ENCODE measurements around the gene OR4C45.
"Not testable (repeated sequence)": the region's sequence is repeated elsewhere in the genome, so short reads cannot be mapped to it uniquely, and the experiment has no call there.

Gene OR4C45

DNA sequence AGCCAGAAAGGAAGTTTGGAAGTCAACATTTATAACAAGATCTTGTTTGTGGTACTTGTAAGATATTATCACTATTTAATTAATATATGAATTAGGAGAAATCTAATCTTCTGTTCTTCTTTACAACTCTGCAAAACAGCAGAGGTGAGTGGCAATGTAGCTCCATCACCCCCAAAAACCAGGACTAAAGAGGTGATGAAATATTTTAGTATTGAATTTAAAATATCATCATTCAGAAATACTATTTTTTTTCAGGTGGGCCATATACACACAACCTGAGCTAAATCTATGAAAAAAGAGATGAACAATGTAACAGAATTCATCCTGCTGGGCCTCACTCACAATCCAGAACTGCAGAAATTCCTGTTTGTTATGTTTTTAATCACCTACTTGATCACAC is at the start of gene OR4C45:
TSS of gene OR4C45 (plus strand) at position 301 of the 400 bp plus-strand sequence.
- Histone ChIP-seq H3K27ac (ENCODE audit: low read depth, low read length) (no peak within 1 kb of the TSS), H3K4me1 (ENCODE audit: control insufficient read depth in 5 of 5, insufficient read depth in 5 of 5, low read length in 5 of 5) (no peaks in the 10 kb centered on the region), H3K4me3 (ENCODE audit: low read depth in 1 of 5, low read length in 5 of 5) (no peak within 1 kb of the TSS), H3K9ac (ENCODE audit: low read length in 5 of 5) (no peak within 1 kb of the TSS), H3K36me3 (ENCODE audit: control insufficient read depth in 5 of 5, insufficient read depth in 5 of 5, low read length in 5 of 5) (no peaks in the 10 kb centered on the region), H3K27me3 (ENCODE audit: control insufficient read depth in 5 of 5, insufficient read depth in 4 of 5, low read length in 5 of 5) (no peaks in the 10 kb centered on the region), H3K9me3 (ENCODE audit: control insufficient read depth in 5 of 5, low read length in 5 of 5) (peaks cover 0 to 2% (median 0%) of the 10 kb centered on the region in 5 donors)

DNA sequence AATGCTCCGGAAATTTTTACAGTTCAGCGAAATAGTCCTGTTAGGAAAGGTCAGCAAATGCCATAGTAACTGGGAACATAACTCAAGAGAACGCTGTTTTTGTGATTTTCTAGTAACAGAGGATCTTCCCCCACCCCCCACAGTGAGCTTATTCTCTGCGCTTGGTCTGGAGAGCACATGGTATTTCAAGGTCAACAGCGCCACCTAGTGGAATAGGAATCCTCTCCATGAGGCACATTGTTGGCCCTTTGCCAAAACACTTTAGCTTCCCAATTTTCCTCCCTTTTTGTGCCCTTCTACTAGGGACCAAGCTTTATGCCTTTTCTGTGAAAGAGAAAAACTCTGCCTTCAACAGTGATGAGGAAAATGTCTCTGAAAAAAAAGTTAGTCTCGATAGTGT is 37.1 kb upstream of the OR4C45 start:
- H3K9me3 ChIP-seq (ENCODE audit: control insufficient read depth in 5 of 5, low read length in 5 of 5): peaks cover 0 to 15% (median 11%) of the 10 kb centered on the region in 5 donors
- H3K9ac ChIP-seq (ENCODE audit: low read length in 5 of 5): no peak overlapping the region
- H3K36me3 ChIP-seq (ENCODE audit: control insufficient read depth in 5 of 5, insufficient read depth in 5 of 5, low read length in 5 of 5): no peaks in the 10 kb centered on the region
- no peak overlapping the region for H3K27ac ChIP-seq (ENCODE audit: low read depth, low read length)
- no peak overlapping the region for H3K4me3 ChIP-seq (ENCODE audit: low read depth in 1 of 5, low read length in 5 of 5)
- H3K27me3 ChIP-seq (ENCODE audit: control insufficient read depth in 5 of 5, insufficient read depth in 4 of 5, low read length in 5 of 5): no peaks in the 10 kb centered on the region
- H3K4me1 ChIP-seq (ENCODE audit: control insufficient read depth in 5 of 5, insufficient read depth in 5 of 5, low read length in 5 of 5): no peaks in the 10 kb centered on the region

DNA sequence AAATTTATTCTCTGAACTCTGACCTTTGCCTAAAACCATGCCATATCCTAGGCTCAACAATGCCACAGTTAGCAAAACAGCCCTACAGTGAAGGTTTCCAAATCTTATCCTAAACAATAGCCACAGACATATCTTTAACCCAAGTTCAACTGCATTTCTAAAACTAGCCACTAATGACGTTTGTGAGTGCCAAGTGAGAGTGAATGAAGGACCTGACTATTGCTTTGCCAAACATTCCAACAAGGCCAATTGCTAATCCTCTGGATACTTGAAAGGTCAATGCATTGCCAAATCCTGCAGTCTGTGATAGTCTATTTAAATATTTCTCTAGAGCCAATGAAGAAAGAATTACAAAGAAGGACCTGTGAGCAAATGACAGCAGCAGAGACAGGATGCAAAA is 2.5 kb upstream of the OR4C45 start:
- Histone ChIP-seq H3K9ac (ENCODE audit: low read length in 5 of 5) (no peak overlapping the region), H3K27ac (ENCODE audit: low read depth, low read length) (no peak overlapping the region), H3K36me3 (ENCODE audit: control insufficient read depth in 5 of 5, insufficient read depth in 5 of 5, low read length in 5 of 5) (no peaks in the 10 kb centered on the region), H3K27me3 (ENCODE audit: control insufficient read depth in 5 of 5, insufficient read depth in 4 of 5, low read length in 5 of 5) (no peaks in the 10 kb centered on the region), H3K9me3 (ENCODE audit: control insufficient read depth in 5 of 5, low read length in 5 of 5) (peaks cover 0 to 7% (median 3%) of the 10 kb centered on the region in 5 donors), H3K4me1 (ENCODE audit: control insufficient read depth in 5 of 5, insufficient read depth in 5 of 5, low read length in 5 of 5) (no peaks in the 10 kb centered on the region), H3K4me3 (ENCODE audit: low read depth in 1 of 5, low read length in 5 of 5) (no peak overlapping the region)

DNA sequence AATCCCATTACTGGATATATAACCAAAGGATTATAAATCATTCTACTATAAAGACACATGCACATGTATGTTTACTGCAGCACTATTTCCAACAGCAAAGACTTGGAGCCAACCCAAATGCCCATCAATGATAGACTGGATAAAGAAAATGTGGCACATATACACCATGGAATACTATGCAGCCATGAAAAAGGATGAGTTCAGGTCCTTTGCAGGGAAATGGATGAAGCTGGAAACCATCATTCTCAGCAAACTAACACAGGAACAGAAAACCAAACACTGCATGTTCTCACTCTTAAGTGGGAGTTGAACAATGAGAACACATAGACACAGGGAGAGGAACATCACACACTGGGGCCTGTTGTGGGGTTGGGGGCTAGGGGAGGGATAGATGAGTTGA is 3.6 kb downstream of the OR4C45 start:
- not testable (repeated sequence) for H3K4me3 ChIP-seq (ENCODE audit: low read depth in 1 of 5, low read length in 5 of 5); H3K9me3 ChIP-seq (ENCODE audit: control insufficient read depth in 5 of 5, low read length in 5 of 5); H3K36me3 ChIP-seq (ENCODE audit: control insufficient read depth in 5 of 5, insufficient read depth in 5 of 5, low read length in 5 of 5); H3K4me1 ChIP-seq (ENCODE audit: control insufficient read depth in 5 of 5, insufficient read depth in 5 of 5, low read length in 5 of 5); H3K27me3 ChIP-seq (ENCODE audit: control insufficient read depth in 5 of 5, insufficient read depth in 4 of 5, low read length in 5 of 5); H3K27ac ChIP-seq (ENCODE audit: low read depth, low read length); H3K9ac ChIP-seq (ENCODE audit: low read length in 5 of 5)

DNA sequence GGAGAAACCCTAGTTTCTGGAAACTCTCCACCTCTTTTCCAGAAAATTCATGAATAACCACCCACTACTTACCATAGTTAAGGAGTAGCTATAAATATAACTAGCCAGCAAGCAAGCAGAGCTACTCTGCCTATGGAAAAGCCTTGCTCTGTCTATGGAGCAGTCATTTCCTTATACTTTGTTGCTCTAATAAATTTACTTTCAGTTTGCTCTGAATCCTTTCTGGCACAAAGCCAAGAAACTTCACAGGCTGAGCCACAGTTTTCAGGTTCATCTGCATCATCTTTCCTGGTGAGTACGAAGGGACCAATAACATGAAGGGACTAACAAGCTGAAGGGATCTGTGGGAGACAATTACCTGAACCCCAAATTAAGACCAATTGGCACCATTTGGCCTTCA is 4.6 kb downstream of the OR4C45 start:
- H3K4me3 ChIP-seq (ENCODE audit: low read depth in 1 of 5, low read length in 5 of 5): no peak overlapping the region
- H3K27ac ChIP-seq (ENCODE audit: low read depth, low read length): no peak overlapping the region
- H3K9me3 ChIP-seq (ENCODE audit: control insufficient read depth in 5 of 5, low read length in 5 of 5): peaks cover 0 to 5% (median 2%) of the 10 kb centered on the region in 5 donors
- no peaks in the 10 kb centered on the region for H3K36me3 ChIP-seq (ENCODE audit: control insufficient read depth in 5 of 5, insufficient read depth in 5 of 5, low read length in 5 of 5)
- H3K9ac ChIP-seq (ENCODE audit: low read length in 5 of 5): no peak overlapping the region
- no peaks in the 10 kb centered on the region for H3K27me3 ChIP-seq (ENCODE audit: control insufficient read depth in 5 of 5, insufficient read depth in 4 of 5, low read length in 5 of 5)
- H3K4me1 ChIP-seq (ENCODE audit: control insufficient read depth in 5 of 5, insufficient read depth in 5 of 5, low read length in 5 of 5): no peaks in the 10 kb centered on the region

DNA sequence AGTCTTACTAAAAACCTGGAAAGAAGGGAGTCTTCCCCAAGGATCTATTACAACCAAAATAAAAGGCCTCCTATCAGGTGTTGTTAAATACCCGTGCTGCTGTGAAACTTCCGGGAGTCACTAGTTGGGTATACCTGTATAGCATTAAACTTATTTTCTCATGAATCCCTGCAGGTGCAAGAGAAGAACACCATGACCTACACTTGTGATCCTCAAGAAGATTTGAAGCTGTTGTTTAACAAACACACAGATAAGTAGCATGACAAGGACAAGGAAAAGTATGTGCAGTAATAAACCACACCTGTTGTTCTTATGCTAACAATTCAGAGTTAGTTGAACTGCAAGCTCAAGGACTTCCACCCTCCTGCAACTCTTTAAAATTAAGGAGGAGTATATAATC is 12.0 kb downstream of the OR4C45 start:
- Histone ChIP-seq H3K9ac (ENCODE audit: low read length in 5 of 5) (no peak overlapping the region), H3K27ac (ENCODE audit: low read depth, low read length) (no peak overlapping the region), H3K27me3 (ENCODE audit: control insufficient read depth in 5 of 5, insufficient read depth in 4 of 5, low read length in 5 of 5) (no peaks in the 10 kb centered on the region), H3K4me3 (ENCODE audit: low read depth in 1 of 5, low read length in 5 of 5) (no peak overlapping the region), H3K36me3 (ENCODE audit: control insufficient read depth in 5 of 5, insufficient read depth in 5 of 5, low read length in 5 of 5) (no peaks in the 10 kb centered on the region), H3K4me1 (ENCODE audit: control insufficient read depth in 5 of 5, insufficient read depth in 5 of 5, low read length in 5 of 5) (no peaks in the 10 kb centered on the region), H3K9me3 (ENCODE audit: control insufficient read depth in 5 of 5, low read length in 5 of 5) (peaks cover 0 to 2% (median 0%) of the 10 kb centered on the region in 5 donors)

DNA sequence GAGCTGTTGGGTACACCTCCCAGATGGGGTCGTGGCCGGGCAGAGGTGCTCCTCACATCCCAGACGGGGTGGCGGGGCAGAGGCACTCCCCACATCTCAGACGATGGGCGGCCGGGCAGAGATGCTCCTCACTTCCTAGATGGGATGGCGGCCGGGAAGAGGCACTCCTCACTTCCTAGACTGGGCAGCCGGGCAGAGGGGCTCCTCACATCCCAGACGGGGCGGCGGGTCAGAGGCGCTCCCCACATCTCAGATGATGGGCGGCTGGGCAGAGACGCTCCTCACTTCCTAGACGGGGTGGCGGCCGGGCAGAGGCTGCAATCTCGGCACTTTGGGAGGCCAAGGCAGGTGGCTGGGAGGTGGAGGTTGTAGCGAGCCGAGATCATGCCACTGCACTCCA is 30.4 kb downstream of the OR4C45 start:
- not testable (repeated sequence) for H3K27ac ChIP-seq (ENCODE audit: low read depth, low read length); H3K27me3 ChIP-seq (ENCODE audit: control insufficient read depth in 5 of 5, insufficient read depth in 4 of 5, low read length in 5 of 5); H3K36me3 ChIP-seq (ENCODE audit: control insufficient read depth in 5 of 5, insufficient read depth in 5 of 5, low read length in 5 of 5); H3K9ac ChIP-seq (ENCODE audit: low read length in 5 of 5); H3K4me1 ChIP-seq (ENCODE audit: control insufficient read depth in 5 of 5, insufficient read depth in 5 of 5, low read length in 5 of 5); H3K9me3 ChIP-seq (ENCODE audit: control insufficient read depth in 5 of 5, low read length in 5 of 5); H3K4me3 ChIP-seq (ENCODE audit: low read depth in 1 of 5, low read length in 5 of 5)

DNA sequence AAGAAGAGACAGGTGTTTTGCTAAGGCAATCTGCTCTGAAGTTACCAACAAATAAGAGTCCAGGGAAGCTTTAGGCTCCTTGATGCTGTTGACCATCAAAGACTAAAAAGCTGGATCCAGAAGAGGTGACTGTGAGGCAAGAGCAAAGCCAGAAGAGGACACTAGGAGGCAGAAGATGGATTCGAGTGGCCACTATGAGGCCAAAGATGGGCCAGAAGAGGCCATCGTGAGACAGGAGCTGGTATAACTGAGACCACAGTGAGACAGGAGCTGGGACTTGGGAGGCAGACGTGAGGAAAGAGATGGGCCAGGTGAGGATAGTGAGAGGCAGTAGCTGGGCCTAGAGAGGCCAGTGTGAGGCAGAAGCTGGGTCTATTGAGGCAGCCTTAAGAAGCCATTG is 37.7 kb downstream of the OR4C45 start:
- Histone ChIP-seq H3K9ac (ENCODE audit: low read length in 5 of 5) (no peak overlapping the region), H3K9me3 (ENCODE audit: control insufficient read depth in 5 of 5, low read length in 5 of 5) (peaks cover 0 to 19% (median 7%) of the 10 kb centered on the region in 5 donors), H3K4me3 (ENCODE audit: low read depth in 1 of 5, low read length in 5 of 5) (no peak overlapping the region), H3K27ac (ENCODE audit: low read depth, low read length) (no peak overlapping the region), H3K36me3 (ENCODE audit: control insufficient read depth in 5 of 5, insufficient read depth in 5 of 5, low read length in 5 of 5) (no peaks in the 10 kb centered on the region), H3K27me3 (ENCODE audit: control insufficient read depth in 5 of 5, insufficient read depth in 4 of 5, low read length in 5 of 5) (no peaks in the 10 kb centered on the region), H3K4me1 (ENCODE audit: control insufficient read depth in 5 of 5, insufficient read depth in 5 of 5, low read length in 5 of 5) (no peaks in the 10 kb centered on the region)

DNA sequence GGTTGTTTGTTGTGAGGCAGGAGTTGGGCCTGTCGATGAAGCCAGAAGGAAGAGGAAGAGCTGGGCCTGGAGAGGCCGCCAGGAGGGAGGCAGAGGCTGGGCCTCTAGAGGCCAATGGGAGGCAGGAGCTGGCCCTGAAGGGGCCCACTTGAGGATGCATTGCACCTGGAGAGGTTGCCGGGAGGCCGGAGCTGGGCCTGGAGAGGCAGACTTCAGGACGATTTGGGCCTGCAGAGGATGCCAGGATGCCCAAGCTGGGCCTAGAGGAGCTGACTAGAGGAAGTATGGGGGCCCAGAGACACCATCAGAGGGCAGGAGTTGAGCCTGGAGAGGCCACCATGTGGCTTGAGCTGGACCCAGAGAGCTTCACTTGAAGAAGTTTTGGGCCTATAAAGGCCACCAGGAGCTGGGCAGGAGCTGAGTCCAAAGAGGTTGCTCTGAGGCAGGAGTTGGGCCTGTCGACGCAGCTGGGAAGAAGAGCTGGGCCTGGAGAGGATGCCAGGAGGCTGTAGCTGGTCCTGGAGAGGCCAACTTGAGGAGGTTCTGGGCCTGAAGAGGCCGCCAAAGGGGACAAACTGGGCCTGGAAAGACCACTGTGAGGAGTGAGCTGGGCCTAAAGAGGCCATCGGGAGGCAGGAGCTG is 39.0 kb downstream of the OR4C45 start:
- no peaks in the 10 kb centered on the region for H3K36me3 ChIP-seq (ENCODE audit: control insufficient read depth in 5 of 5, insufficient read depth in 5 of 5, low read length in 5 of 5)
- no peak overlapping the region for H3K27ac ChIP-seq (ENCODE audit: low read depth, low read length)
- H3K9ac ChIP-seq (ENCODE audit: low read length in 5 of 5): no peak overlapping the region
- H3K4me3 ChIP-seq (ENCODE audit: low read depth in 1 of 5, low read length in 5 of 5): no peak overlapping the region
- no peaks in the 10 kb centered on the region for H3K27me3 ChIP-seq (ENCODE audit: control insufficient read depth in 5 of 5, insufficient read depth in 4 of 5, low read length in 5 of 5)
- no peaks in the 10 kb centered on the region for H3K4me1 ChIP-seq (ENCODE audit: control insufficient read depth in 5 of 5, insufficient read depth in 5 of 5, low read length in 5 of 5)
- peaks cover 0 to 22% (median 10%) of the 10 kb centered on the region in 5 donors for H3K9me3 ChIP-seq (ENCODE audit: control insufficient read depth in 5 of 5, low read length in 5 of 5)

DNA sequence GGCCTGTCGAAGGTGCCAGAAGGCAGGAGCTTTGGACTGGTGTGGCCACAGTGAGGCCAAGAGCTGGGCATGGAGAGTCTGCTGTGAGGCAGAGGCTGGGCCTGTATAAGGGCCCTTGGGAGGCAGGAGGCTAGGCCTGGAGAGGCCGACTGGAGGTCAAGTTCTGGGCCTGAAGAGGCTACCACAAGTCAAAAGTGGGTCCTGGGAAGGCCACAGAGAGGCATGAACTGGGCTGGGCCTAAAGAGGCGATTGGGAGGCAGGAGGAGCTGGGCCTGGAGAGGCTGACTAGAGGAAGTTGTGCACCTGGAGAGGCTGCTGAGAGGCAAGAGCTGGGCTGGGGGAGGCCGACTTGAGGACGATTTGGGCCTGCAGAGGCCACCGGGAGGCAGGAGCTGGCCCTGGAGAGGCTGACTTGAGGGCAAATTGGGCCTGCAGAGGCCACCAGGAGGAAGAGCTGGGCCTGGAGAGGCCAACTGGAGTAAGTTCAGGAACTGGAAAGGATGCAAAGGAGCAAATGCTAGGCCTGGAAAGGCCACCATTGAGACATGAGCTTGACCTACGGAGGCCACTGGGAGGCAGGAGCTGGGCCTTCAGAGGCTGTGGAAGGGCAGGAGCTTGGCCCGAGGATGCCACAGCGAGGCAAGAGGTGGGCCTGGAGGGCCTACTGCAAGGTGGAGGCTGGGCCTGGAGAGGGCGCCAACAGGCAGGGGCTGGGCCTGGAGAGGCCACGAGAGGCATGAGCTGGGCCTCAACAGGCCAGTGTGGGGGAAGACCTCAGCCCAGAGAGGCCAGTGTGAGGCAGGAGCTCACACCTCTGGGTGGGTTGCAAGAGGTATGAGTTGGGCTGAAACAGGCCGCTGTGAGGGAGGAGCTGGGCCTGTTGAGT is 39.8 kb downstream of the OR4C45 start:
- no peaks in the 10 kb centered on the region for H3K27me3 ChIP-seq (ENCODE audit: control insufficient read depth in 5 of 5, insufficient read depth in 4 of 5, low read length in 5 of 5)
- no peaks in the 10 kb centered on the region for H3K4me1 ChIP-seq (ENCODE audit: control insufficient read depth in 5 of 5, insufficient read depth in 5 of 5, low read length in 5 of 5)
- H3K36me3 ChIP-seq (ENCODE audit: control insufficient read depth in 5 of 5, insufficient read depth in 5 of 5, low read length in 5 of 5): no peaks in the 10 kb centered on the region
- peaks cover 0 to 29% (median 18%) of the 10 kb centered on the region in 5 donors for H3K9me3 ChIP-seq (ENCODE audit: control insufficient read depth in 5 of 5, low read length in 5 of 5)
- no peak overlapping the region for H3K27ac ChIP-seq (ENCODE audit: low read depth, low read length)
- peak overlapping the region in 1 of 5 donors; percentile 3 for H3K4me3 ChIP-seq (ENCODE audit: low read depth in 1 of 5, low read length in 5 of 5)
- no peak overlapping the region for H3K9ac ChIP-seq (ENCODE audit: low read length in 5 of 5)

Measured in subcutaneous abdominal adipose tissue (tissue), 5 donors.